Neuronal stem cell (in vitro differentiated cells): ENCODE measurements around the gene RBM42.

Source experiments
- DNase-seq: peaks from one replicate; pipeline ENCODE4 v3.0.0-alpha.2; 2013; ENCODE audit warnings: low spot score
- H2AFZ ChIP-seq: one replicate; pipeline ENCODE4 v1.6.1; 2013; ENCODE audit warnings: mild to moderate bottlenecking, low read length, inconsistent platforms
- H2AK5ac ChIP-seq: 2 replicates; pipeline ENCODE4 v1.6.1; 2013; ENCODE audit warnings: low read depth, mild to moderate bottlenecking, inconsistent platforms, low read length, moderate library complexity, mixed read lengths
- H2BK120ac ChIP-seq: 2 replicates; pipeline ENCODE4 v1.6.1; 2013; ENCODE audit warnings: low read depth, mild to moderate bottlenecking, inconsistent platforms, low read length, moderate library complexity, mixed read lengths
- H2BK12ac ChIP-seq: one replicate; pipeline ENCODE4 v1.6.1; 2013; ENCODE audit warnings: low read length, inconsistent platforms
- H2BK15ac ChIP-seq: 2 replicates; pipeline ENCODE4 v1.6.1; 2013; ENCODE audit warnings: mild to moderate bottlenecking, low read length, inconsistent platforms, mixed read lengths
- H2BK5ac ChIP-seq: one replicate; pipeline ENCODE4 v1.6.1; 2013; ENCODE audit warnings: inconsistent platforms, mild to moderate bottlenecking, low read length, moderate library complexity
- H3K14ac ChIP-seq: one replicate; pipeline ENCODE4 v1.6.1; 2013; ENCODE audit warnings: low read length, inconsistent platforms
- H3K18ac ChIP-seq: 2 replicates; pipeline ENCODE4 v1.6.1; 2013; ENCODE audit warnings: low read length, inconsistent platforms
- H3K23ac ChIP-seq: 2 replicates; pipeline ENCODE4 v1.6.1; 2013; ENCODE audit warnings: low read depth, mild to moderate bottlenecking, mixed read lengths, low read length, inconsistent platforms; ENCODE audit not compliant: poor library complexity
- H3K27ac ChIP-seq: replicated peaks from 3 replicates; pipeline ENCODE4 v1.5.1; 2013; ENCODE audit warnings: low read length, inconsistent platforms
- H3K27me3 ChIP-seq, 3 experiments: 2 replicates each; pipeline ENCODE4 v1.6.1; 2013; ENCODE audit warnings: low read length in 3 of 3, mild to moderate bottlenecking in 2 of 3, inconsistent platforms in 1 of 3, low read depth in 1 of 3, mixed read lengths in 1 of 3, moderate library complexity in 1 of 3; ENCODE audit not compliant: control insufficient read depth in 3 of 3, insufficient read depth in 3 of 3
- H3K36me3 ChIP-seq, 2 donors: replicated peaks in 1 of 2; 2 replicates each; pipeline ENCODE4 v1.6.1; 2013; ENCODE audit warnings: low read length in 2 of 2; ENCODE audit not compliant: control insufficient read depth in 2 of 2, insufficient read depth in 2 of 2
- H3K4ac ChIP-seq: 2 replicates; pipeline ENCODE4 v1.6.1; 2013; ENCODE audit warnings: inconsistent platforms, mild to moderate bottlenecking, low read length, moderate library complexity
- H3K4me1 ChIP-seq, 2 donors: 1 replicate in 1 of 2; 2 replicates in 1 of 2; pipeline ENCODE4 v1.6.1; 2013; ENCODE audit warnings: low read length in 2 of 2, low read depth in 1 of 2; ENCODE audit not compliant: control insufficient read depth in 2 of 2, insufficient read depth in 1 of 2
- H3K4me2 ChIP-seq: one replicate; pipeline ENCODE4 v1.6.1; 2013; ENCODE audit warnings: mild to moderate bottlenecking, low read length, inconsistent platforms; ENCODE audit not compliant: insufficient read depth, poor library complexity, severe bottlenecking
- H3K4me3 ChIP-seq, 2 donors: 2 replicates each; pipeline ENCODE4 v1.5.1; 2013; ENCODE audit warnings: low read length in 2 of 2, mild to moderate bottlenecking in 2 of 2, inconsistent platforms in 1 of 2, moderate library complexity in 1 of 2
- H3K79me1 ChIP-seq: one replicate; pipeline ENCODE4 v1.6.1; 2013; ENCODE audit warnings: low read depth, mild to moderate bottlenecking, inconsistent platforms, low read length, moderate library complexity
- H3K9ac ChIP-seq: one replicate; pipeline ENCODE4 v1.6.1; 2013; ENCODE audit warnings: mild to moderate bottlenecking, low read depth, low read length, inconsistent platforms; ENCODE audit not compliant: poor library complexity
- H3K9me3 ChIP-seq, 2 donors: replicated peaks in 1 of 2; 2 replicates each; pipeline versions ENCODE3 to v1.6.1; 2013; ENCODE audit warnings: low read length in 2 of 2, mild to moderate bottlenecking in 2 of 2, inconsistent platforms in 1 of 2, low read depth in 1 of 2, mixed read lengths in 1 of 2, moderate library complexity in 1 of 2; ENCODE audit not compliant: control insufficient read depth in 2 of 2, insufficient read depth in 1 of 2
- H4K8ac ChIP-seq: one replicate; pipeline ENCODE4 v1.6.1; 2013; ENCODE audit warnings: low read depth, mild to moderate bottlenecking, inconsistent platforms, low read length, moderate library complexity
- H4K91ac ChIP-seq: one replicate; pipeline ENCODE4 v1.6.1; 2013; ENCODE audit warnings: low read length, low read depth, mild to moderate bottlenecking, inconsistent platforms; ENCODE audit not compliant: poor library complexity
- WGBS, 2 donors: extraction: QIAGEN DNeasy Blood & Tissue Kit; methylation state at CpG; one replicate each; pipeline ENCODE4 v1.1.7; 2013; ENCODE audit warnings: missing lambda C conversion rate in 2 of 2, mixed read lengths in 1 of 2; ENCODE audit not compliant: insufficient read length in 2 of 2, insufficient replicate concordance in 1 of 2; ENCODE audit errors: extremely low coverage in 2 of 2; 5-methylcytosine and 5-hydroxymethylcytosine counted together

RBM42 gene

DNA sequence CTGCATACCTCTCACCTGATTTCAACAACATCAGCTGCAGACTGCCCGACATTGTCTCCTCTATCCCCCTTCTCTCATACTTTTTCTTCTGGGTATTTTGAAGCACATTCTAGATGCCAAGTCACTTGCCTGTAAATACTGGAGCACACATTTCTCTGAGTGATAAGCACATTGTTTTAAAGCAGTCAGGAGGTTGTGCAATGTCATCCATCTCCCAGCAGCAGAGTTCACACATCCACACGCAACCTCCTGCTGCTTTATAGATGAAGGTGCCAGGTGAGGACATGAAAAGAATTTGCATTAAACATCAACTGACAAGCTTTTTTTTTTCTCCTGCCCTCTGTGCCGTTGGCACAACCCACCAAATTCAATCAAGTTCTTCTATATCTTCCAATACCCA, 43.0 kb downstream of the RBM42 start:
- no peak overlapping the region for H3K14ac ChIP-seq
- H2BK5ac ChIP-seq: no peak overlapping the region
- WGBS, 2 donors: no CpG with 5 or more reads among the region's 3 CpGs
- no peak overlapping the region for H3K4ac ChIP-seq
- H4K8ac ChIP-seq: no peak overlapping the region
- no peak overlapping the region for H3K18ac ChIP-seq
- H2BK120ac ChIP-seq: no peak overlapping the region
- H2BK12ac ChIP-seq: no peak overlapping the region
- no peak overlapping the region for H2BK15ac ChIP-seq
- peaks cover 0 to 3% of the 10 kb centered on the region in 2 donors for H3K9me3 ChIP-seq
- DNase-seq: no peak
- no peak overlapping the region for H3K27ac ChIP-seq
- H2AK5ac ChIP-seq: no peak overlapping the region
- no peak overlapping the region for H3K4me3 ChIP-seq
- no peak overlapping the region for H3K23ac ChIP-seq
- peaks cover 0 to 18% (median 10%) of the 10 kb centered on the region in 3 experiments for H3K27me3 ChIP-seq
- no peak overlapping the region for H3K4me2 ChIP-seq
- H3K9ac ChIP-seq: no peak overlapping the region
- H4K91ac ChIP-seq: no peak overlapping the region
- H3K36me3 ChIP-seq: no peaks in the 10 kb centered on the region
- H3K4me1 ChIP-seq: peaks cover 0 to 5% of the 10 kb centered on the region in 2 donors
- H3K79me1 ChIP-seq: no peaks in the 10 kb centered on the region
- H2AFZ ChIP-seq: no peak overlapping the region

- Histone ChIP-seq H2AFZ (peak overlapping the region; percentile 92), H2BK5ac (no peak overlapping the region), H3K4me2 (peak overlapping the region; percentile 58), H3K9ac (peak overlapping the region; percentile 88), H2BK15ac (no peak overlapping the region), H2BK12ac (peak overlapping the region; percentile 30), H3K23ac (peak overlapping the region; percentile 52), H3K36me3 (no peaks in the 10 kb centered on the region), H3K4me3 (peak overlapping the region; percentile 22 to 77), H3K27me3 (peaks cover 0 to 18% (median 10%) of the 10 kb centered on the region in 3 experiments), H3K4me1 (peaks cover 0 to 5% of the 10 kb centered on the region in 2 donors), H3K79me1 (no peaks in the 10 kb centered on the region), H3K14ac (no peak overlapping the region), H4K91ac (no peak overlapping the region), H4K8ac (peak overlapping the region; percentile 86), H2AK5ac (no peak overlapping the region), H3K27ac (no peak overlapping the region), H3K4ac (no peak overlapping the region), H3K9me3 (peaks cover 0 to 3% of the 10 kb centered on the region in 2 donors), H3K18ac (peak overlapping the region; percentile 84), H2BK120ac (no peak overlapping the region)
- DNase-seq: no peak
- WGBS, 2 donors: no CpG with 5 or more reads among the region's 39 CpGs
Observed at GRCh38 chr19:35673121-35673804, 44.4 kb downstream of the RBM42 start.

DNA sequence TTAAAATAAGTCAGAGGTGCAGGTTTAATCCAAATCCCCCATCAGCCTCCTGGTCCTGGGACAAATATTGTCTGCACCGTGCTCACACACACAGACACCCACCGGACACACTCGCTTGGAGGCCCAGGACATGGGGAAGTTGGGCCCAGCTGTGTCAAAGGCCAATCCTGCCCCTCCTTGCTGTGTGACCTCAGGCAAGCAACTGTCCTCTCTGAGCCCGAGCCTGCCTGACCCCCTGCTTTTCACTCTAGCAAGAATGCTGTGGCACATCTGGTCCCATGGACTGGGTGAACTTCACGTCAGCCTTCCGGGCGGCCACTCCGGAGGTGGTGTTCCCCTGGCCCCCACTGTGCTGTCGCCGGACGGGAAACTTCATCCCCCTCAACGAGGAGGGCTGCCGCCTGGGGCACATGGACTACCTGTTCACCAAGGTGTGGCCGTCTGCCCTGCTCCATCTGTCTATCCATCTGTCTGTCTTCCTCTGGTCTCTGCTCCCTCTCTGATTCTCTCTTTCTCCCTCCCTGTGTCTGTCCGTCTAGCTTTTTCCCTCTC, 46.8 kb downstream of the RBM42 start:
- no peak for DNase-seq
- H3K4ac ChIP-seq: no peak overlapping the region
- no peak overlapping the region for H3K4me2 ChIP-seq
- no peak overlapping the region for H2BK15ac ChIP-seq
- H3K4me1 ChIP-seq: peaks cover 0 to 5% of the 10 kb centered on the region in 2 donors
- H2AK5ac ChIP-seq: peak overlapping the region; percentile 75
- H3K27me3 ChIP-seq: peaks cover 0 to 23% (median 10%) of the 10 kb centered on the region in 3 experiments
- H3K23ac ChIP-seq: no peak overlapping the region
- peak overlapping the region; percentile 82 for H3K14ac ChIP-seq
- peak overlapping the region; percentile 48 for H4K8ac ChIP-seq
- H3K79me1 ChIP-seq: no peaks in the 10 kb centered on the region
- peak overlapping the region; percentile 17 for H3K18ac ChIP-seq
- no peak overlapping the region for H4K91ac ChIP-seq
- no peak overlapping the region for H2AFZ ChIP-seq
- no peak overlapping the region for H3K27ac ChIP-seq
- WGBS, 2 donors: no CpG with 5 or more reads among the region's 15 CpGs
- no peak overlapping the region for H2BK120ac ChIP-seq
- no peaks in the 10 kb centered on the region for H3K36me3 ChIP-seq
- no peak overlapping the region for H2BK5ac ChIP-seq
- peaks cover 0 to 3% of the 10 kb centered on the region in 2 donors for H3K9me3 ChIP-seq
- peak overlapping the region; percentile 84 for H2BK12ac ChIP-seq
- peak overlapping the region; percentile 21 for H3K9ac ChIP-seq
- H3K4me3 ChIP-seq: no peak overlapping the region
